ENCODE results near the gene ADGRA3. TPM values are rescaled to one million over a fixed set of nuclear protein-coding genes. Genes with fewer than 3 reads are reported as not detected.

Gene ADGRA3
- total and polyA plus RNA-seq, 8 donors = 4.7 to 87.5 (median 27.8) TPM

DNA sequence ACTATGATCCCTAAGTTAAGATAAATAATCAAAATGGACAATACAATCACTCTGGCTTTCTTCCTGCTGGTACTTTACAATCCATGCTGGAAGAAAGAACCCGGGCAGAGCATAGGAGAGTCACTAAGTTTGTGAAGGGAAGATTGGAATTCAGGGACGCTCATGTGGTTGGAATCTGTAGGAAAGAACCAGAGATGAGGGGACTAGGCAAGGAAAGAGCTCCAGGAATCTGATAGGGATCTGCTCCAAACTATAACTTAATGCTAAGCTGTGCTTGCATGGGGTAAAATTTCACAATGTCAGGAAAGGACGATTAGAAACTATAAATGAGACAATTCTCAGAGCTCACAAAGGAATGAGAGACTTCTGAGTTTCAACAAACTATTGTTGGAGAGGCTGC is 167.5 kb downstream of the ADGRA3 start:
- no peaks in the 10 kb centered on the region for H3K27me3 ChIP-seq
- TF ChIP-seq POLR2A (IDR thresholded peaks at IDR 0.05) (no peak), POLR2AphosphoS5 (IDR thresholded peaks at IDR 0.05) (no peak), EP300 (IDR thresholded peaks at IDR 0.05) (no peak)
- TF ChIP-seq, protein P1, sequence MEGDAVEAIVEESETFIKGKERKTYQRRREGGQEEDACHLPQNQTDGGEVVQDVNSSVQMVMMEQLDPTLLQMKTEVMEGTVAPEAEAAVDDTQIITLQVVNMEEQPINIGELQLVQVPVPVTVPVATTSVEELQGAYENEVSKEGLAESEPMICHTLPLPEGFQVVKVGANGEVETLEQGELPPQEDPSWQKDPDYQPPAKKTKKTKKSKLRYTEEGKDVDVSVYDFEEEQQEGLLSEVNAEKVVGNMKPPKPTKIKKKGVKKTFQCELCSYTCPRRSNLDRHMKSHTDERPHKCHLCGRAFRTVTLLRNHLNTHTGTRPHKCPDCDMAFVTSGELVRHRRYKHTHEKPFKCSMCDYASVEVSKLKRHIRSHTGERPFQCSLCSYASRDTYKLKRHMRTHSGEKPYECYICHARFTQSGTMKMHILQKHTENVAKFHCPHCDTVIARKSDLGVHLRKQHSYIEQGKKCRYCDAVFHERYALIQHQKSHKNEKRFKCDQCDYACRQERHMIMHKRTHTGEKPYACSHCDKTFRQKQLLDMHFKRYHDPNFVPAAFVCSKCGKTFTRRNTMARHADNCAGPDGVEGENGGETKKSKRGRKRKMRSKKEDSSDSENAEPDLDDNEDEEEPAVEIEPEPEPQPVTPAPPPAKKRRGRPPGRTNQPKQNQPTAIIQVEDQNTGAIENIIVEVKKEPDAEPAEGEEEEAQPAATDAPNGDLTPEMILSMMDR (IDR thresholded peaks at IDR 0.05) = no peak
- no peaks in the 10 kb centered on the region for H3K36me3 ChIP-seq
- no peak overlapping the region for H3K27ac ChIP-seq
- H3K4me1 ChIP-seq = no peaks in the 10 kb centered on the region
- intact Hi-C loops (cut with DNase I; ENCODE audit: low total_unique reads) = no loop called here
- peaks cover 0 to 4% (median 2%) of the 10 kb centered on the region in 4 donors for H3K9me3 ChIP-seq
- no peak overlapping the region for H3K4me3 ChIP-seq
- DNase-seq = no peak
- 45 to 81% (median 67%) methylated on average over 3 of the region's 3 CpGs for WGBS, 5 donors

DNA sequence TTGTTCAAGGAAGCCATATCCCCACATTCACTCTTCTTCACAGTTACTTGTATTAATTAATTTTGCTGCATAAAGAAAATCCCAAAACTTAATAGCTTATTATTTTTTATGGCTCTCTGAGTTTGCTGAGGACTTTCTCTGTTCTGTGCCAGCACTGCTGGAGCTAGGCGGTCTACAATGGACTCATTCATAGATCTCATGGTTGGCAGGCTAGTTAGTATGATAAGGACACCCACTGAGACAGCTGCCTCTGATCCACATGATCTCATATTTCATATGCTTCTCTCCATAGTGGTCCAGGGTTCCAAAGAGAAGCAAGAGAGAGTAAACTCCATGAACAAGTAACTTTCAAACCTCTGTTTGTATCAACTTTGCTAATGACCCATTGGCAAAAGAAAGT is 170.2 kb downstream of the ADGRA3 start:
- H3K4me1 ChIP-seq = no peaks in the 10 kb centered on the region
- H3K27ac ChIP-seq = no peak overlapping the region
- WGBS, 5 donors = 81 to 96% (median 88%) methylated on average over 1 of the region's 1 CpG
- no peaks in the 10 kb centered on the region for H3K27me3 ChIP-seq
- H3K36me3 ChIP-seq = peaks cover 0 to 12% (median 0%) of the 10 kb centered on the region in 4 donors
- intact Hi-C loops (cut with DNase I; ENCODE audit: low total_unique reads) = no loop called here
- TF ChIP-seq POLR2AphosphoS5 (IDR thresholded peaks at IDR 0.05) (no peak), EP300 (IDR thresholded peaks at IDR 0.05) (no peak), POLR2A (IDR thresholded peaks at IDR 0.05) (no peak)
- TF ChIP-seq, protein P1 (IDR thresholded peaks at IDR 0.05) = no peak
- H3K4me3 ChIP-seq = no peak overlapping the region
- H3K9me3 ChIP-seq = peaks cover 0 to 5% (median 0%) of the 10 kb centered on the region in 4 donors
- no peak for DNase-seq

DNA sequence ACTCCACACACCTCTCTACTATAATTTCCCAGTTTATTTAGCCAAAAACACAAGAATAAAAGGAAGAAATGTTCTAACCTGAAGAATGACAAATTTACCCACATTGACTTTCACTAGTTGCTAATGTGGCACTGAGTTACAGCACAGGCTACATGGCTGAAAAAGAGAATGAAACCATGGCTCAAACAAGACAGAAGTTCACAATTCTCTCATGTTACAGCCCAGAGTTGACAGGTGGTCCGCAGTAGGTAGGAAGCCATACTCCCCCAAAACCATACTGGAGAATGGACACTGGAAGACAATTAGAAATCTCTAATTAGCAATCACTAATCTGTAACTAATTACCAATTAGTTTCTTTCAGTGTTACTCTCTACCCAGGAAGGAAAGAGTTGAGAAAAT is 170.8 kb downstream of the ADGRA3 start:
- TF ChIP-seq, protein P1 (IDR thresholded peaks at IDR 0.05) = no peak
- Histone ChIP-seq H3K4me1 (no peaks in the 10 kb centered on the region), H3K27me3 (no peaks in the 10 kb centered on the region), H3K36me3 (peaks cover 0 to 12% (median 0%) of the 10 kb centered on the region in 4 donors), H3K9me3 (peaks cover 0 to 5% (median 0%) of the 10 kb centered on the region in 4 donors), H3K4me3 (no peak overlapping the region), H3K27ac (no peak overlapping the region)
- DNase-seq = no peak
- intact Hi-C loops (cut with DNase I; ENCODE audit: low total_unique reads) = no loop called here
- WGBS, 5 donors = 0 to 44% (median 3%) methylated on average over 1 of the region's 1 CpG

DNA sequence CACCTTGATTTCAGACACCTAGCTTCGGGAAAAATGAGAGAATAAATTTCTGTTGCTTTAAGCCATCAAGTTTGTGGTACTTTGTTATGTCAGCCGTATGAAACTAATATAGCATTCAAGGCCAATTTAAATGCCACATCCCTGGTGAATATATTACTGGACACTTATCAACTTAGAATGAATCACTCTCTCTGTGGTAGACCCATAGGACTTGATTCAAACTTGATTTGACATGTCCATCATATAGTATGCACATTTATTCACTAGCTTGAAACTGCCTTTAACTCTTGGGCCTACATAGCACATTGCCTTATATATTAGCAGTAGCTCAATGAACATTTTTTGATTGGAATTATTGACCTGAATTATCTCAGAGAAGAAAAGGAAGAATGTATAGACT is 172.3 kb downstream of the ADGRA3 start:
- intact Hi-C loops (cut with DNase I; ENCODE audit: low total_unique reads) = no loop called here
- H3K4me3 ChIP-seq = no peak overlapping the region
- TF ChIP-seq POLR2A (IDR thresholded peaks at IDR 0.05) = no peak
- TF ChIP-seq POLR2AphosphoS5 (IDR thresholded peaks at IDR 0.05) = no peak
- TF ChIP-seq EP300 (IDR thresholded peaks at IDR 0.05) = no peak
- TF ChIP-seq, protein P1 (IDR thresholded peaks at IDR 0.05) = no peak
- 85 to 97% (median 94%) methylated on average over 2 of the region's 2 CpGs for WGBS, 5 donors
- H3K9me3 ChIP-seq = peaks cover 0 to 5% (median 0%) of the 10 kb centered on the region in 4 donors
- H3K36me3 ChIP-seq = peaks cover 0 to 12% (median 0%) of the 10 kb centered on the region in 4 donors
- DNase-seq = no peak
- H3K27ac ChIP-seq = no peak overlapping the region
- no peaks in the 10 kb centered on the region for H3K27me3 ChIP-seq
- no peaks in the 10 kb centered on the region for H3K4me1 ChIP-seq

Measured in stomach (tissue), 9 donors.